Activated gamma-delta T cell treated with anti-CD3 and anti-CD28 coated beads, Interleukin-2, amount 50 U/mL, for 16 hours (primary cell): Measurements from ENCODE around the gene ATP2B1.

Source experiments
- DNase-seq: peaks from one replicate; pipeline ENCODE4 v3.0.0-alpha.2; 2020; ENCODE audit warnings: low read depth

Gene ATP2B1

GRCh38 chr12:89655841-89656240, 52.8 kb downstream of the ATP2B1 start:
- DNase-seq: no peak

DNA sequence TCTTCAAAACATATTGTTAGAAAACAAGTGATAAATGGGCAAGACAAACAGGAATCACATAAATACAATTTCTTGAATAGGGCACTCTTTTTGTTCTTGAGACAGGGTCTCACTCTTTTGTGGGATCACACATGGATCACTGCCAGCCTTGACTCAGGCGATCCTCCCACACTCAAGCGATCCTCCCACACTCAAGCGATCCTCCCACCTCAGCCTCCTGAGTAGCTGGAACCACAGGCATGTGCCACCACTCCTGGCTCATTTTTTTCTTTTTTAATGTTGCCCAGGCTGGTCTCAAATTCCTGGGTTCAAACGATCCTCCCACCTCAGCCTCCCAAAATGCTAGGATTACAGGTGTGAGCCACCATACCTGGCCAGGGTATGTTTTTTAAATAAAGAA, 57.4 kb downstream of the ATP2B1 start:
- no peak for DNase-seq

GRCh38 chr12:89650239-89650638, 58.4 kb downstream of the ATP2B1 start:
- no peak for DNase-seq

DNA sequence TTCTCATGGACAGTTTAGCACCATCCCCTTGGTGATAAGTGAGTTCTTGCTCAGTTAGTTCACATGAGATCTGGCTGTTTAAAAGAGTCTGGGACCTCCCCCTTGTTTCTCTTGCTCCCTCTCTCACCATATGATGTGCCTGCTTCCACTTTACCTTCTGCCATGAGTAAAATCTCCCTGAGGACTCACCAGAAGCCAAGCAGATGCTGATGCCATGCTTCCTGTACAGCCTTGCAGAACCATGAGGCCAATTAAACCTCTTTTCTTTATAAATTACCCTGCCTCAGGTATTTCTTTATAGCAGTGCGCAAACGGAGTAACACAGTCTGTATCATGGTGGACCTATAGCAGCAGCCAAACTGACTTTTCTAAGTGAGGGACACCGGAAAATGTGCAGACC, 58.8 kb downstream of the ATP2B1 start:
- no peak for DNase-seq

DNA sequence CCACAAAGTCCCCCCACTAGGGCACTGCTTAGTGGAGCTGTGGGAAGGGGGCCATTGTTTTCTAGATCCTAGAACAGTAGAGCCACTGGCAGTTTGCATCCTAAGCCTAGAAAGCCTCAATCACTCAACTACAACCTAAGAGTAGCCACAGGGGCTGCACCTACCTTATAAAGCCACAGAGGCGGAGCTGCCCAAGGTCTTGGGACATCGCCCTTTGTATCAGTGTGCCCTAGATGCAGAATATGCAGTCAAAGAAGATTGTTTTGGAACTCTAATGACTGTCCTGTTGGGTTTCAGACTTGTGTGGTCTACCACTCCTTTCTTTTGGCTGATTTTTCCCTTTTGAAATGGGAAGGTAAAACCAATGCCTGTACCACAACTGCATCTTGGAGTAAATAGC, 59.5 kb downstream of the ATP2B1 start:
- no peak for DNase-seq

GRCh38 chr12:89648211-89648930, 60.3 kb downstream of the ATP2B1 start:
- DNase-seq: no peak

- no peak for DNase-seq
Observed at GRCh38 chr12:89645434-89645833, 63.2 kb downstream of the ATP2B1 start.

DNA sequence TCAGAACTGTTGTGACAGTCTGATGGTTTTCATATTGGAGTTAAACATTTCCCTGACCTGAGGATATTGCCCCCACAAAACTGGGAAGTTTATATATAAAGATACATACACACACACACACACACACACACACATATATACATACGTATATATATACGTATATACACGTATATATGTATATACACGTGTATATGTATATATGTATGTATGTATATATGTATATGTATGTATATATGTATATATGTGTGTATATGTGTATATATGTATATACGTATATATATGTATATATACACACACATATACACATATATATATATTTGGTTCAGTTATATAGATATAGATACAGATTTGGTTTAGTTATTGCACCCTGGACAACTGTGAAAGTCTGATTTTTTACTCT, 65.7 kb downstream of the ATP2B1 start:
- DNase-seq: no peak

DNA sequence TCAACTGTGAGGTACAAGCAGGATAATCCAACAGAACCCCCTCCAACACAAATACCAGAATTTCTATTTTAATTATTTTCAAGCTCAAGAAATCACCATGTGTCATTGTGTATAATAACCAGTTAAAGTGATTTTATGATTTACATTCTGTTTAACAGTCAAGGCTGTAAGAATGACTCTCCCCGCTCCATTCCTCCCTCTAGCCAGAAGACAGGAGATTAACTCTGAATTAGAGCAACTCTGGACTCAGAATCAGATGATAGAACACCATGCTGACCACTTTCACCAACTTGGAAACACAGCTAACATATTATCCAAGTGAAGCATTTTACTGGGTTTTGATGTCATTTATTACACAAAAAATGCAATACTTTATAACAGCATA, 71.9 kb downstream of the ATP2B1 start:
- DNase-seq: no peak

DNA sequence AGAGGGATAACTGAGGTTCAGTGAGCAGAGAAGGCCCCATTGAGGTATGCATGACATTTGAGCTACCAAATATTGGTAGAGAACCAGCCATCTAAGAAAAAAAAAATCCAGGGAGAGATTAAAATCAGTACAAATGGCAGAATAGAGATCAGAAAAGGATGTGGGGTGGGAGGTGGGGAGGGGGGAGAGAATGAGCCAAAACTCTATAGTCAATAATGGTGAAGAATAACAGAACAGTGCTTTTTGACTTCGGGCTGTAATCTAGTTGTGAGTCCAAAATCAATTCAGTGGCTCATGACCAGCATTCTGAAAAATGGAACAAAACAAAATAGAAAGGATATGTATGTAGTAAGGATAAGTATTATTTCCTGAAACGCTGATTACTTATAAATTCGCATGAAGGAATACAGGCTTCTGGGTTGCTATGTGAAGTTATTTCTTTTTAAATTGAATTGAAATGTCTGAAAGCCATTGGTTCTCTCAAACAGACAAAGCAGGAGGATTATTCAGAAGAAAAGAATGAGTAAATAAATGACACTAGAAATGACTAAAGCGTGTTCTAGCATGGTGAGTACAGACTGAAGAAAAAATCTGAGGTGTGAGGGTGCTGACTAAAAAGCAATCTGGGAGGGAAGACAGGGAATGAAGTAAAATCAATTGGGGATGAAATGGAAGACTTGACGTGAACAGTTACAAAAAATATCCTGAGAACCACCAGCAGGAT, 72.4 kb downstream of the ATP2B1 start:
- no peak for DNase-seq

DNA sequence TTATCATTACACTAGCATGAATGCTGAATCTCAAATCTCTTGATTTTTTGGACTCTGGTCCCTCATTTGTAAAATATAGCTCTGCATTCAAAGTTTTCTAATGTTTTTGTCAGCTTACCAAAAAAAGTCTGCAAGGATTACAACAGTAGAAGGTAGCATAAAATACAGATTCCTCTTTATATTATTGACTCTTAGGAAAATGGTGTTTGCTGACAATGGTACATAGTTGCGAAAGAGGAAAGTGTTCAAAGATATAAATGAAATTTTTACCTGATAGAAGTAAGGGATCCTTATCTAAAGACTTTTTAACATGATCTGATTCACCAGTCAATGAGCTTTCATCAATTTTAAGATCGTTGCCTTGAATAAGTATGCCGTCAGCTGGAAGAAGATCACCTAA, 74.1 kb downstream of the ATP2B1 start:
- DNase-seq: no peak

DNA sequence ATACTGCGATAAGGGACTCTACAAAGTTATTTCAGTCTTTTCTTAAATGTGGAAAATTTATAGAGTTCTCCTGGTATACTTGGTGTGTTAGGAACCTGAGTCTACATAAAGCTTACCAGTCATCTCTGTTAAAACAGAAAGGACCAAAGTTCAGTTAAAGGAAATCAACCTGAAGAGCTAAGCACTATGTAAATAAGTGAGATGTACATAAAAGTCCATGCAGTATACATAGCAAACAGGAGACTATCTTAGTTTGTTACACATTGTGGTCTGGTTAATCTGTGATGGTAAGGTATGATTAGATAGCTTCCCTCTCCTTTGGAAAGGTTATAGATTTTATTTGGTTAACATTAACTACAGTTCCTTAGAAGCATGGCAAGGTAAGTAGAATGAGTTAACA, 75.9 kb downstream of the ATP2B1 start:
- no peak for DNase-seq

GRCh38 chr12:89622115-89622514, 86.5 kb downstream of the ATP2B1 start:
- no peak for DNase-seq

- no peak for DNase-seq
Observed at GRCh38 chr12:89621521-89621920, 87.1 kb downstream of the ATP2B1 start.

- DNase-seq: no peak
Observed at GRCh38 chr12:89619764-89620163, 88.9 kb downstream of the ATP2B1 start.

- DNase-seq: no peak
Observed at GRCh38 chr12:89618113-89618862, 90.3 kb downstream of the ATP2B1 start.

- DNase-seq: no peak
Observed at GRCh38 chr12:89610366-89610765, 98.3 kb downstream of the ATP2B1 start.

- DNase-seq: no peak
Observed at GRCh38 chr12:89603678-89604077, 105.0 kb downstream of the ATP2B1 start.

- no peak for DNase-seq
Observed at GRCh38 chr12:89597770-89598169, 110.9 kb downstream of the ATP2B1 start.

DNA sequence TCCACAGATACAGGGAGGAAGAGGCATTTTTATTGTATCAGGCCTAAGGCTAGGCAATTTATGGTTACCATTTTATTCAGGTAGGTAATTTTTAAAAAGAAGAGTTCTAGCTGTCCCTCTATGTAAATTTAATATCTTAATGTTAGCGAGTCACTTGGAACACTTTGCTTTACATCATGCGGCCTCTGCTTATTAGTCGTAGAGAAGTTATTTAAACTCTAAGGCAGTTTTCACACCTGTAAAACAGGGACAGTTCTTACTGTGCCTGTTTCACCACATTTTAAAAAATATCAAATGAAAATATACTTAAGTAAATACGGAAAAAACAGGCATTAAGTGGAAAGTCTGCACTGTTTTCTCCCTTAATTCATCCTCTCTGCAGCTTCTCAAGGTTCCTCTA, 111.4 kb downstream of the ATP2B1 start:
- DNase-seq: no peak

DNA sequence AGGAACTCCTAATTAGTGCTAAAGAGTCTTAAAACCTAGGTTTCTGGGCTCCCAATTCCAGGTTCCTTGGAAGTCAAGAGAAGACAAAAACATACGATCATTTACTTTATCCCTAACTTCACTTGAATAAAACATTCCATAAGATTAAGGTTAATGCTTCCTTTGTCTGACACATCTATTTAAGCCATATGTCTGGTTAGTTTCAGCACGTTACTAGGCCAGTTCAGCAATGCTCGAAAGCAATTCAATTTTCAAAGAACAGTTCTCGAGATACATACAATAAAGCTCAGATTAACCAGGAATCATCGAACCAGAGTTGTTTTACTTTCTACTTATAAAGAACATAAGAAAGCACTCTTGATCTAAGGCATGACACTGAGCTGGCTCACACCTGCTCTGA, 114.8 kb downstream of the ATP2B1 start:
- no peak for DNase-seq

- DNase-seq: no peak
Observed at GRCh38 chr12:89593233-89593632, 115.4 kb downstream of the ATP2B1 start.

DNA sequence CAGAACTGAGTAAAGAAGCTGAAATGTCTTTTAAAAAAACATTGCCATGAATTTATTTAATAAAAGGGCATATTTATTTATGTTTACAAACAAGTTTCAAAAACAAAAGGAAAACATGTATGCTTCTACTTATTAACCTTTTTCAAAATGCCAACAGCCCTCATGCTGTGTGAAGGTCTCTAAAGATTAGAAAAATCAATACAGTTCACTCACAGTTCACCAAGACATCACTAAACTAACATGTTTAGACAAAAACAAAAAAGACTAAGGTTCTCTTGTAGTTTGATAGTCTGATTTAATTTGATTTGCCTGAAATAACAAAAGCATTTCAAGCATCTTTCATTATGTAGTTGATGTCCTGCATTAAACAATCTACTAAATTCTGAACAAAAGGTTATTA, 118.9 kb downstream of the ATP2B1 start:
- DNase-seq: no peak
